AG08396 (cell line): ENCODE measurements around the gene STOM.
"Not testable (repeated sequence)": the region's sequence is repeated elsewhere in the genome, so short reads cannot be mapped to it uniquely, and the experiment has no call there.

ENCODE experiments used
- DNase-seq: peaks from one replicate; pipeline ENCODE4 v3.0.0; 2012; ENCODE audit warnings: low spot score, mixed read lengths

STOM gene

GRCh38 chr9:121301881-121302286, 68.2 kb downstream of the STOM start:
- no peak for DNase-seq

- DNase-seq = no peak
These were observed 69.5 kb downstream of the STOM start for GRCh38 chr9:121300283-121301119.

DNA sequence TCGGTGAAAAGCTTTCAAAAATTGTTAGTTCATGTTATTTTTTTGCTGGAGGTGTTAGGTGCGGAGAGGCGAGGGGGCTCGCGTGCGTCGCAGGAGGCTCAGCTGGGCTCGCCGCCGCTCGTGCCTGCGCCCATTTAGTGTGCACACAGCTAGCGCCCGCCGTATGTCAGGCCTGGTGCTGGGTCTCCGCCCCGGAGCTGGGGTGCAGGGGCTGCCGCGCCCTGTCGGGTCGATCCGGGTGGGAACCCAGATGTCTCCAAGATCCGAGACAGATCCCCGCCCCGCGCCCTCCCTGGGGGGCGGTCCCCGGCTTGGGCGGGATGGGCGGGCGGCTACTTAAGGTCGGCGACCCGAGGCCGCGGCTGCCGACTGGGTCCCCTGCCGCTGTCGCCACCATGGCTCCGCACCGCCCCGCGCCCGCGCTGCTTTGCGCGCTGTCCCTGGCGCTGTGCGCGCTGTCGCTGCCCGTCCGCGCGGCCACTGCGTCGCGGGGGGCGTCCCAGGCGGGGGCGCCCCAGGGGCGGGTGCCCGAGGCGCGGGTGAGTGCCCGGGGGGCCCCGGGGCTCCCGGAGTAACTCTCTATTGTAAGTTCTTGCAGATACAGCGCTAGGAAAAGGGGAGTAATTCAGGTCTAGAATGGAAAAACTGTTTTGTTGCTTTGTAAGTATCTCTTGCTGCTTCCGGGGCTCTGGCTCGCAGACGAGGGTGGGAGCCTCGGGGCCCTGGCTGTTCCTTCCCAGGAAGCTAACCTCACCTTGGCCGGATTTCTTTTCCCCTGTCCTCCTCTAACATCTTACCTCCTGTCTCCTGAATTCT, 70.4 kb downstream of the STOM start:
- DNase-seq = peak; percentile 59

GRCh38 chr9:121298689-121299466, 71.2 kb downstream of the STOM start:
- no peak for DNase-seq

GRCh38 chr9:121298016-121298538, 72.0 kb downstream of the STOM start:
- DNase-seq = no peak

- no peak for DNase-seq
These were observed 72.7 kb downstream of the STOM start for GRCh38 chr9:121297389-121297788.

- no peak for DNase-seq
These were observed 73.6 kb downstream of the STOM start for GRCh38 chr9:121296213-121297127.

DNA sequence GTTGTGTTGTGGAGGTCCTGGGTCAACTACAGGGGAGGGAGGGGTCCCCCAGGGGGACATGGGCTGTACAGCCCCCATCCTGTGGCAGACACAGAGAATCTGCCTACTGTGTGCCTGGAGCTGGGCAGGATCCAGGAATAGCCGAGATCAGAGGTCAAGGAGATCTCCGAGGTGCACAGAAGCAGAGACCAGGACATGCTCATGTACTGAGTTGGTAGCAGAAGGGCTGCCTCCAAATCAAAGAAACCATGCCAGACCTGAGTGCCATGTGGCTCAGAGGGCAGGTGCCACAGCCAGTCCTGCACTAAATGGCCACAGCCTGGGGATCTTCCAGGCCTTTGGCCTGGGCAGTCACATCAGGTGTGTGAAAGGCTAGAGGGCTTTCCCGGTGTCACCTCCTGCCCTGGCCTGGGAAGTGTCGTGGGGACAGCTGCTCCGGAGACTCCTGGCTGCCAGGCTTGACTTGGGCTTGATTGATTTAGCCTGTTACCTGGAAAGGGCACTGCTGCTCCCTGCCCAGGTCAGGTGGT, 74.3 kb downstream of the STOM start:
- no peak for DNase-seq

DNA sequence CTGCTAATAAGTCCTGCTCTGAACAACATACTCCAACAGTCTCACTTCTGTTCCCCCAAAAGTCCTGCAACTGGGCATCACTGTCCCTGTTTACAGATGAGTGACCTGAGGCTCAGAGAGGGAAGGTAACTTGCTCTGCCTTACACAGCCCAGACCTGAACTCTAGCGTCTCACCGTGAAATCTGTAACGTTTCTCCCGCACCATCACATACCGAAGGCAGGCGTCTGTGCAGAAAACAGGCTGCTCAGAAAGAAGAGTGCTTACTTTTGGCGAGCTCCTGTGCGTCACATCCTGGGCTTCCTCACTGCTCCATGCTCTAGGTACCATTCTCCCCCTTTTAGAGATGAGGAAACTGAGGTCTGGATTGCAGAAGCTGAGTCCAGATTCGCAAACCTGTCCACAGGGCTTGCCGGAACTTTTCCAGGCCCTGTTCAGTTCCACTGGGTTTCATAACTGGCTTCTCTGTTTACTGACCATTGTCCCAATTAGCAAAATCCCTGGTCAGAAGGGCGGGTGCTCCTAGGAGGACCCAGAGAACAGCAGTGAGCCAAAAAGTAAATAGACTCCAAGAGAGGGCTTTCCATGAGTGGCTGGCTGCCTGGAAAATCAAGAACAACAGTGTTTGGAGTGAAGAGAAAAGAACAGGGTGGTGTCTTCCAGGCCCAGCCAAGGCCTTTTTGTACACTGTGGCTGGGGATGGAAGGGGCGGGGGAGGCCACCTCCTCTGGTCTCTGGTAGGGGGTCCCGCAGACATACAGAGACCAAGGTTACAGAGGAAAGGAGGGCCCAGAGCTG, 75.0 kb downstream of the STOM start:
- DNase-seq = no peak

- no peak for DNase-seq
These were observed 75.8 kb downstream of the STOM start for GRCh38 chr9:121294151-121294743.

DNA sequence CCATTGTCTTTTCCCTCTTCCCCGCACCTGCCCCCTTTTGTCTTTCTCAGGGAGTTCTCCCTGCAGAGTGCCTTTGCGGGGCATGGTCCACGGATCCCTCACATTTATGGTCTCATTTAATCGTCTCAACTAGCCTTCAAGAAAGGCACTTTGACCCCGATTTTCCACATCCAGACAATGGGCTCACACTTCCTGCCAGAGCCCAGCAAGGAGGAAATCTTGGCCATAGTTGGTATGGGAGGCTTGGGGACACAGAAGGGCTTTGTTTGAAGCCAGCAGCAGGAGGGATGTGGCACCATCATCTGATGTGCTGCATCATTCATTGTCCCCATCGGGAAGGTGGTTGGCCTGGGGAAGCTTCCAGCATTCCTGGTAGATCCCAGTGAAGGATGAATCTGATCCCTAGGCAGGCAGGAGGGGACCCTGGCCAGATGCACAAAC, 77.2 kb downstream of the STOM start:
- DNase-seq = no peak

DNA sequence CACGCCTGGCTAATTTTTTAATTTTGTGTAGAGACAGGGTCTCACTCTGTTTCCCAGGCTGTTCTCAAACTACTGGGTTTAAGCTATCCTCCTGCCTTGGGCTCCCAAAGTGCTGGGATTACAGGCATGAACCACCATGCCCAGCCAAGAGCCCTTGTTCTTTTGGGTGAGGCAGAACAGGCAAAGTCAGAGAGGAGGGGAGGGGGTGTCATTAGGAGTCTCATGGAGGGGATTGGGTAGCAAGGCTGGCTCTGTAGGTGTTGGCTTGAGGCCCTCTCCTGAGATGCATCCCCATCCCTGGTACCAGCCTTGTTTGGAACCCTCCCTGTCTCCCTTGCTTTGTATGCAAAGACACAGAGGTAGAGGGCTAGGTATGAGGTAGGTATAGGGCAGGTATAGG, 78.0 kb downstream of the STOM start:
- DNase-seq = no peak

GRCh38 chr9:121291536-121291935, 78.5 kb downstream of the STOM start:
- not testable (repeated sequence) for DNase-seq

DNA sequence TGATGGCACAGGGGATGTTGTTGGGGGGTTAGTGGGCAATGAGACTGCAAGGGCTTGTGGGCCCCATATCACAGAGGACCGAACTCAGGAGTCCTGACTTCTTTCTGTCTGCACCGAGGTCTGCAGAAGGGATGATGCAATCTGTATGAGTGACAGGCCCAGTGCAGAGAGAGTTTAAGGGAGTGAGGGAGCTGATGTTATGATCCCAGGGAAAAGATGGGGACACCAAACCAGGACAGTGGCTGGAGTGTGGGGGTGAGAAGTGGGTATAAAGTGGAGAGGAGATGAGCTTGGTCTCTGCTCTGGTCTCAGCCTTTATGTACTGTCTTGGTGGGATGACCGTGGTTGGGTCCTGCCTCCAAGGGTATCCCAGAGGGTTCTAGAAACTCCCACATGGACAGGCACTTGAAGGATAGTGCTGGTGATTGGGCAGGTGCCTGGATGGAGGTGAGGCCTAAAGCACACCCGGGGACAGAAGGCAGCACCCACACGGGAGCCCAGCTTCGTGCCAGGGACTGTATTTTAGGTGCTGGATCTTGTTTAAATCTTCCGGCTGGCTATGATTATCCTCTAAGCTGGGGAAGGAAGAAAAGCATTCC, 80.2 kb downstream of the STOM start:
- DNase-seq = no peak

- DNase-seq = no peak
These were observed 80.9 kb downstream of the STOM start for GRCh38 chr9:121289026-121289771.
